Ecto neural progenitor cell (in vitro differentiated cells): ENCODE data around the gene LAMP1.
"Not testable (repeated sequence)": the region's sequence is repeated elsewhere in the genome, so short reads cannot be mapped to it uniquely, and the experiment has no call there.

Experiments
- DNase-seq: peaks from one replicate; pipeline ENCODE4 v3.0.0-alpha.2; 2018; ENCODE audit warnings: low spot score

The LAMP1 gene

GRCh38 chr13:113327766-113328471 lies 30.9 kb downstream of the LAMP1 start:
- no peak for DNase-seq

DNA sequence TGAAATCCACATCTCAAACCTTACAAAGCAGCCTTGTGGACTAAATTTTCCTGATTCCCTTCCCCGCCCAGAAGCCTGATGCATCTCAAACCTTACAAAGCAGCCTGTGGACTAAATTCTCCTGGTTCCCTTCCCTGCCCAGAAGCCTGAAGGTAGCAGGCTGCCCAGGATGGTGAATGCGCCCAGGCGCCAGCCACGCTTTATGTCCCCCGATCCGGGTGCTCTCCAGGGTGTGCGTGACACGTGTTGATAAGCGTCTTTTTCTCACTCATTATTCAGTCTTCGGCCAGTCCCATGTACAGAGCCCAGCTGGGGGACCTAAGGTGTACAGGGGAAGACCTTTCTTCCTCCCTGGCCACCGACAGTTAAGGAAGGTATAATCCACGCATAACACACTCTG lies 31.8 kb downstream of the LAMP1 start:
- no peak for DNase-seq

DNA sequence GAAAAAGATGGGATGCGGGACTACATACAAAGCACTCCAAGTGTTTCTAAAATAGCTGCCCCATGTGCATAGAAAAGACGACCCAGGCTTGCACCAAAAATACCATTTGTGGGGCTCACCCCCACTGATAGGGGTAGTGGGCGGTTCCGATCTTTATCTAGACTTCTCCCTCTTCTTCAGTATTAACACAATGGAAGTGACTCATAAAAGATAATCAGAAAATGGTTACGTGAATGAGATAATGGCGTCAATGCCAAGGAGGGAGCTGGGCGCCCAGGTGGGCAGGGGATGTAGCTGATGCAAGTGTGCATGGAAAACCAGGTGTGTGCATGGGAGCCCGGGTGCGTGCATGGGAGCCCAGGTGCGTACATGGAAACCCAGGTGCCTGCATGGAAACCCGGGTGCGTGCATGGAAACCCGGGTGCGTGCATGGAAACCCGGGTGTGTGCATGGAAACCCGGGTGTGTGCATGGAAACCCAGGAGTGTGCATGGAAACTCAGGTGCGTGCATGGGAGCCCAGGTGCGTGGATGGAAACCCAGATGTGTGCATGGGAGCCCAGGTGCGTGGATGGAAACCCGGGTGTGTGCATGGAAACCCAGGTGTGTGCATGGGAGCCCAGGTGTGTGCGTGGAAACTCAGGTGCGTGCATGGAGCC lies 32.7 kb downstream of the LAMP1 start:
- no peak for DNase-seq

GRCh38 chr13:113332615-113333014 lies 35.6 kb downstream of the LAMP1 start:
- no peak for DNase-seq

- DNase-seq: no peak
Measured at GRCh38 chr13:113333076-113333475, 36.0 kb downstream of the LAMP1 start.

GRCh38 chr13:113337556-113337955 lies 40.5 kb downstream of the LAMP1 start:
- no peak for DNase-seq

DNA sequence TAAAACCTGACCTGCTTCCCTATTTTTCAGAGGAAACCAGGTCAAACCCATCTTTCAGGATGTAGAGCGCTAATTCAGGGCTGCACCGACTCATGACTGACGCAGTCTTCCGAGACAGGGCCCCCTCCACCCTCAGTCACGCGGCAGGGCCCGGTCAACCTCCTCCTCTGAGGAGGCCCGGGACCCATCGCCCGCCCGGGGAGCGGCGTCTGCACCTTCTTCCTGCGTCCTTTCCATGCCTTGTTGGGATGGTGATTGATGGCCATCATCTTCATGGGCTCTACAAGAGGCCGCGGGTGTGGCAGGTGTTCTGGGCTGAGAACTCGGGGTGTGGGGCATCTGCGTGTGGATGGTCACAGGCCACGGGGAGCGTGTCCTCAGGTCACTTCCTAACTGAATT lies 40.9 kb downstream of the LAMP1 start:
- DNase-seq: no peak

DNA sequence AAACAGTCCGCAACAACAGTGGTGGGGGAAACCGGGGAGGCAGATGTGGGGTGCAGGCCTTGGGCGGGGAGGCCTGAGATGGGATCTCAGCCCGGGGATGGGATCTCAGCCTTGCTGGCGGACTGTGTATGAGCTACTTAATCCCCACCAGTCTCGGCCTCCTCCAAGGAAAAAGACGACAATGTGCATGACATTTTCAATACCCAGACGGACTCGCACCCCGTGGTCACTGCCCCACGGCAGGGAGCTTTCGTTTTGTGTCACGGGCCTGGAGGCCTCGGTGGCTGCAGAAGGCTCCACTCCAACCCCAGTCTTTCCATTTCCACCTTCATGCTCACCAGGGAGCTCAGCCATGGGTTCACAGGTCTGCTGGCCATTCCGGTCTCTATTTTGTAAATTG lies 41.4 kb downstream of the LAMP1 start:
- no peak for DNase-seq

- DNase-seq: no peak
Measured at GRCh38 chr13:113342820-113343691, 46.0 kb downstream of the LAMP1 start.

GRCh38 chr13:113343692-113343968 lies 46.6 kb downstream of the LAMP1 start:
- no peak for DNase-seq

DNA sequence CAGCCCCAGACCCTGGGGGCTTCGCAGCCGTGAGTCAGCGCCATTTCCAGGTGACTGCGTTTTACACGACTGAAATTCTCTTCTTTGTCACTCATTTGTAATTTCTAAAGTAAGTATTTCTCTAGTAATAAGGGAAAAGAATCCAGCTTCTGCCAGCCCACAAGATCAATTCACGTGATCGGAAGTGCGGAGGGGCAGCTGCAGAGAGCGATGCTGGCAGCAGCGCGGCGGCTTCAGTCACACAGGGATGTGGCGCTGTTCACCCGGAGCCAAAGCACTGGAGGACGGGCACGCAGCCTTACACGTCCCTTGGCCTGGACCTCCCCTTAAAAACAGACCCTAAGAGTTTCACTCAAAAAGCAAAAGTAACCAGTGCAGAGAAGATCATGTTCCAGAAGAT lies 48.4 kb downstream of the LAMP1 start:
- no peak for DNase-seq

- DNase-seq: not testable (repeated sequence)
Measured at GRCh38 chr13:113347736-113348225, 50.7 kb downstream of the LAMP1 start.

DNA sequence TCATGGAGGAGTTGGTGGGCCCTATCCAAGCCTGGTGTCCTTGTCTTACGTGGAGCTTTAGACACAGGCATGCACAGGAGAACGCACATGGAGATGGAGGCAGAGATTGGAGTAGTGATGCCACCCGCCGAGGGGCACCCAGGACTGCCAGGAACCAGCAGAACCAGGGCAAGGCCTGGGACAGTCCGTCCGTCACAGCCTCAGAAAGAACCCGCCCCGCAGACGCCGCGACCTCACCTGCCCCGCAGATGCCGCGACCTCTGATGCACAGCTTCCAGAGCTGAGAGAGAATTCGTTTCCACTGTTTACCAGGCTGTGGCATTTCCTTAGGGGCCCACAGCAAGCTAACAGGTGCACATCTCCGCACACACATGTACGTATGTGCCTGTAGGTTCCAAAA lies 51.6 kb downstream of the LAMP1 start:
- no peak for DNase-seq

GRCh38 chr13:113349050-113349449 lies 52.0 kb downstream of the LAMP1 start:
- DNase-seq: no peak

DNA sequence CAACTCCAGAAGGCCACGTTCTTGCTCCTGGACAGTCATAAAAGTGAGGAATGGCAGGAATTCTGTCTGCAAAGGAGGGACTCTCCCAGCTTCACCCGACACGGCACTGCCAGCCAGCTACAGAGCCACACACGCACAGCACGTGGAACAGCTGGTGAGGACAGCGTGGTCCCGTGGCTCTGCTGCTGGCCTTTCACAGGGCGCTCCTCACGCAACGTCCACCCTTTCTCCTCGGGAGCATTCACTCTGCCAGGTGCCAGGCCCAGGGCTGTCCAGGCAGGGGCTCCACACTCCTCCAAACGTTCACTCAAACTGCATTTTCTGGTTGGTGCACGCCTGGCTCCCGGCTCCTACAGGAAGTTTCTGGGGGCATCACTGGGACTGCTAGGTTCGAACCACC lies 52.5 kb downstream of the LAMP1 start:
- no peak for DNase-seq

GRCh38 chr13:113350065-113350937 lies 53.3 kb downstream of the LAMP1 start:
- DNase-seq: no peak

DNA sequence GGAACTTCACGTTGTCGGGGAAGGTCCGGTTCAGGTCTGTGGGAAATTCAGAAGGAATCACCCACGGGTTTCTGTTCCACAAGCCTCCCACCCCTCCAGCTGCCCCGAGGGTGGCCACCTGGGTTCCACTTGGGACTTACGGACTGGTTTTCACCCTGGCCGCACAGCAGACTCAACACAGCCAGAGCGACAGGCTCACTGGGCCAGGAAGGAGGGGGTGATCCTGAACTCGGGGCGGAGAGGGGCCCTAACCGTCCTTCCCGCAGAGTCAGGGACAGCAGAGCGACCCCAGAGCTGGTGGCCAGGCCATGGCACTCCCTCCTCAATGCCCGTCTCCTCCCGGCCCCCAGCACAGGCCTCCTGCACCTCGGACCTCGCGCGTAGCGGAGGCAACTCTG lies 53.9 kb downstream of the LAMP1 start:
- DNase-seq: no peak

- no peak for DNase-seq
Measured at GRCh38 chr13:113351514-113352026, 54.5 kb downstream of the LAMP1 start.

DNA sequence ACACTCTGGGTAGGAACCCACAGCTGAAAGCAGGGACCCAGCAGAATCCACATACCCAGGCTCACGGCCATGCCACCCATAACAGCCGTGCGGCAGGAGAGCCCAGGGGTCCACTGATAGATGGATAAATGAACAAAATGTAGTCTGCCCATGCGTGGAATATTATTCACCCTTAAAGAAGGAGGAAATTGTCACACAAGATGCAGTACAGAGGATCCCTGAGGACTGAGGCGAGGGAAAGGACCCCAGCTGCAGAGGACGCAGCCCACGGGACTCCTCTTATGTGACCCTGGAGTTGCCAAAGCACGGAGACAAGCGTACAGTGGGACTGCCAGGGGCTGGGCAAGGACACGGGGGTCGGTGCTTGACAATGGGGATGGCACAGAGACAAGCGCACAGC lies 56.2 kb downstream of the LAMP1 start:
- DNase-seq: no peak

DNA sequence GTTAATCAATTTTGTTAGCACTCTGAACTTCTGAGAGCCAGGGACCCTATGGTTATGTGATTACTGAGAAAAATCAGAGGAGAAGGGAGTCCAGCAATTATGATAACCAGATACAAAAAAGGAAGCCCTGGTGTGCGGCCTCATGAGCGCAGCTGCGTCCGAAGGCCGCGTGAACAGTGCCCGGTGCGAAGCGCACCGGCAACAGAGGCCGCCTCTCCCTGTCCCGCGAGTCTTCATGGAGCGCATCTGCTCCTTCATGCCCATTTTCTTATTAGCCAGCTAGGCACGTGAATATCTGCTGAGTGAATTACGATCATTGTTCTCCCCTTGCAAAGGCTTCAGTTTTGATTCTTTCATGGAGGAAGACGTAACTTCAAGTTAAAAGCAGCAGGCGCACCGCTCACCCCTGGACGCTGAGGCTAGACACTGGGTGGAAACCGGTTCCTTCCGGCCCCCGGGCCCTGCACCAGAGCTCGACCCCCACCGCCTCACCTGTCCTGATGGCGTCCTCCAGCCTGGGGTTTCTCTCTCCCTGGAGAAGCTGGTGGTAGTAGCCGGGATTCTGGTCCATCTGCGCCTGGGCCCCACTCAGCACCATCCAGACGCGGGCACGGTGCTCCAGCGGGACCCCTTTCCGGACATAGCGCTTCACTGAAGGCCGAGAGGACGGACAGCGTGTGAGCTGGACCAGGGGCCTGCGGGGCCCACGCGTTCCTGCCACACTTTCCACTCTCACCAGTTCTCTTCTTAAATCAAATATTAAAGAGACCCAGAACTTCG lies 58.0 kb downstream of the LAMP1 start:
- DNase-seq: no peak

DNA sequence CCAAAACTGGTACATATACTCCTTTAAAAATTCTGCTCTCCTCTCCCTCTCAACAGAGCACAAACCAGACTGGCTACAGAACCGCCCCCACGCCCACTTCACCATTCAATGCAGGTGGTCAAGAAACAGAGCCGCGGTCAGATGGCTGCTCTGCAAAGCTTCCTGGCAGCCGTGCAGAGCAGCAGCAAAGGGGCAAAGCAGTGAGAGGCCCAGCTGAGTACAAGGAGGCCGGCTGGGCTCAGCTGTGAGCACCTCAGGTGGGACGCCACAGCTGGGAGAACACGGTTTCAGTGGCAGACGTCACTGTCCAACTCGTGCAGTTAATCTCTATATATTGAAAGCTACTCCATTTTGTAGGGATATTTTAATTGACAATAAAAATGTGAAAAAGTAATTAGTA lies 58.6 kb downstream of the LAMP1 start:
- DNase-seq: no peak
